ENCODE measurements around the gene TREML2. TPM values are rescaled to one million over a fixed set of nuclear protein-coding genes. Genes with fewer than 3 reads are reported as not detected.
"Not testable (repeated sequence)": the region's sequence is repeated elsewhere in the genome, so short reads cannot be mapped to it uniquely, and the experiment has no call there.

TREML2 gene, protein sequence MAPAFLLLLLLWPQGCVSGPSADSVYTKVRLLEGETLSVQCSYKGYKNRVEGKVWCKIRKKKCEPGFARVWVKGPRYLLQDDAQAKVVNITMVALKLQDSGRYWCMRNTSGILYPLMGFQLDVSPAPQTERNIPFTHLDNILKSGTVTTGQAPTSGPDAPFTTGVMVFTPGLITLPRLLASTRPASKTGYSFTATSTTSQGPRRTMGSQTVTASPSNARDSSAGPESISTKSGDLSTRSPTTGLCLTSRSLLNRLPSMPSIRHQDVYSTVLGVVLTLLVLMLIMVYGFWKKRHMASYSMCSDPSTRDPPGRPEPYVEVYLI
- total RNA-seq (1 to 10 TPM in 1 of 2 experiments, under 1 TPM in 1; 0.95 to 1.2 TPM), polyA plus RNA-seq (1.4 TPM)

GRCh38 chr6:41200901-41201763 lies at the start of gene TREML2:
Gene TREML2, minus strand, starts transcription at chr6:41201149. Its CDS starts 141 bp downstream, at chr6:41201008.
- Histone ChIP-seq H3K4me3 (ENCODE audit: low read length) (peak within 1 kb of the TSS; percentile 38), H3K4me1 (ENCODE audit: insufficient read depth, low read length) (peaks cover 49% of the 10 kb centered on the region), H3K36me3 (ENCODE audit: insufficient read depth, low read length) (no peaks in the 10 kb centered on the region), H3K27ac (ENCODE audit: low read depth, low read length) (peak within 1 kb of the TSS; percentile 71), H3K9me3 (ENCODE audit: low read length) (no peaks in the 10 kb centered on the region), H3K27me3 (ENCODE audit: insufficient read depth, low read length, poor library complexity, severe bottlenecking) (no peaks in the 10 kb centered on the region)
- ChIA-PET POLR2A (interaction anchor here (1.0 to 1.1 kb wide), 2 partner anchors 98 to 134 kb away, joined by 3 to 5 read pairs; no protein-coding TSS in a partner anchor), CTCF (interaction anchor here (0.9 to 1.4 kb wide), 3 partner anchors 11 to 78 kb away, joined by 3 to 5 read pairs (median 3); no protein-coding TSS in a partner anchor)
- H3K27ac Mint-ChIP-seq: peak within 1 kb of the TSS; percentile 92 to 99 (median 98)
- no peaks in the 10 kb centered on the region for H3K9me3 Mint-ChIP-seq
- H3K36me3 Mint-ChIP-seq: no peaks in the 10 kb centered on the region
- peak in 1 of 5 donors; percentile 7 for DNase-seq
- peaks cover 47 to 64% (median 55%) of the 10 kb centered on the region in 3 donors for H3K4me1 Mint-ChIP-seq
- no peaks in the 10 kb centered on the region for H3K27me3 Mint-ChIP-seq
- H3K4me3 Mint-ChIP-seq: peak within 1 kb of the TSS; percentile 51 to 90 (median 71)

GRCh38 chr6:41247882-41248705 lies 47.1 kb upstream of the TREML2 start:
- ChIA-PET POLR2A (no interaction called here), CTCF (no interaction called here)
- Mint-ChIP-seq H3K4me1 (peaks cover 15 to 30% (median 20%) of the 10 kb centered on the region in 3 donors), H3K27ac (peak overlapping the region in 6 of 8 donors; percentile 1 to 87 (median 47)), H3K9me3 (peaks cover 0 to 2% (median 0%) of the 10 kb centered on the region in 5 donors), H3K27me3 (peaks cover 10 to 16% of the 10 kb centered on the region in 2 donors), H3K4me3 (peak overlapping the region in 5 of 7 donors; percentile 5 to 67 (median 20)), H3K36me3 (peaks cover 0 to 3% (median 0%) of the 10 kb centered on the region in 3 donors)
- H3K4me3 ChIP-seq (ENCODE audit: low read length): no peak overlapping the region
- no peaks in the 10 kb centered on the region for H3K4me1 ChIP-seq (ENCODE audit: insufficient read depth, low read length)
- H3K27me3 ChIP-seq (ENCODE audit: insufficient read depth, low read length, poor library complexity, severe bottlenecking): no peaks in the 10 kb centered on the region
- no peaks in the 10 kb centered on the region for H3K9me3 ChIP-seq (ENCODE audit: low read length)
- DNase-seq: no peak
- no peaks in the 10 kb centered on the region for H3K36me3 ChIP-seq (ENCODE audit: insufficient read depth, low read length)
- H3K27ac ChIP-seq (ENCODE audit: low read depth, low read length): no peak overlapping the region

- Histone ChIP-seq H3K27me3 (ENCODE audit: insufficient read depth, low read length, poor library complexity, severe bottlenecking) (no peaks in the 10 kb centered on the region), H3K4me3 (ENCODE audit: low read length) (no peak overlapping the region), H3K9me3 (ENCODE audit: low read length) (no peaks in the 10 kb centered on the region), H3K27ac (ENCODE audit: low read depth, low read length) (no peak overlapping the region), H3K4me1 (ENCODE audit: insufficient read depth, low read length) (no peaks in the 10 kb centered on the region), H3K36me3 (ENCODE audit: insufficient read depth, low read length) (no peaks in the 10 kb centered on the region)
- H3K4me1 Mint-ChIP-seq: peaks cover 15 to 30% (median 20%) of the 10 kb centered on the region in 3 donors
- peaks cover 0 to 2% (median 0%) of the 10 kb centered on the region in 5 donors for H3K9me3 Mint-ChIP-seq
- peak overlapping the region in 2 of 7 donors; percentile 39 to 67 for H3K4me3 Mint-ChIP-seq
- peak overlapping the region in 4 of 8 donors; percentile 30 to 92 (median 58) for H3K27ac Mint-ChIP-seq
- ChIA-PET CTCF (no interaction called here), POLR2A (no interaction called here)
- DNase-seq: no peak
- H3K36me3 Mint-ChIP-seq: peaks cover 0 to 3% (median 0%) of the 10 kb centered on the region in 3 donors
- H3K27me3 Mint-ChIP-seq: peaks cover 11 to 14% of the 10 kb centered on the region in 2 donors
These were observed 46.4 kb upstream of the TREML2 start for GRCh38 chr6:41247288-41247865.

DNA sequence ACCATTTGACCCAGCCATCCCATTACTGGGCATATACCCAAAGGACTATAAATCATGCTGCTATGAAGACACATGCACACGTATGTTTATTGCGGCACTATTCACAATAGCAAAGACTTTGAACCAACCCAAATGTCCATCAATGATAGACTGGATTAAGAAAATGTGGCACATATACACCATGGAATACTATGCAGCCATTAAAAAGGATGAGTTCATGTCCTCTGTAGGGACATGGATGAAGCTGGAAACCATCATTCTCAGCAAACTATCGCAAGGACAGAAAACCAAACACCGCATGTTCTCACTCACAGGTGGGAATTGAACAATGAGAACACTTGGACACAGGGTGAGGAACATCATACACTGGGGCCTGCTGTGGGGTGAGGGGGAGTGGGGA lies 45.6 kb upstream of the TREML2 start:
- peaks cover 15 to 30% (median 20%) of the 10 kb centered on the region in 3 donors for H3K4me1 Mint-ChIP-seq
- H3K27me3 Mint-ChIP-seq: peaks cover 11 to 12% of the 10 kb centered on the region in 2 donors
- CTCF ChIA-PET; H3K27me3 ChIP-seq (ENCODE audit: insufficient read depth, low read length, poor library complexity, severe bottlenecking); H3K4me1 ChIP-seq (ENCODE audit: insufficient read depth, low read length); H3K9me3 ChIP-seq (ENCODE audit: low read length); H3K9me3 Mint-ChIP-seq; H3K36me3 ChIP-seq (ENCODE audit: insufficient read depth, low read length); H3K4me3 Mint-ChIP-seq; H3K4me3 ChIP-seq (ENCODE audit: low read length); H3K27ac ChIP-seq (ENCODE audit: low read depth, low read length); POLR2A ChIA-PET; DNase-seq; H3K36me3 Mint-ChIP-seq: not testable (repeated sequence)
- peak overlapping the region in 1 of 8 donors; percentile 64 for H3K27ac Mint-ChIP-seq

DNA sequence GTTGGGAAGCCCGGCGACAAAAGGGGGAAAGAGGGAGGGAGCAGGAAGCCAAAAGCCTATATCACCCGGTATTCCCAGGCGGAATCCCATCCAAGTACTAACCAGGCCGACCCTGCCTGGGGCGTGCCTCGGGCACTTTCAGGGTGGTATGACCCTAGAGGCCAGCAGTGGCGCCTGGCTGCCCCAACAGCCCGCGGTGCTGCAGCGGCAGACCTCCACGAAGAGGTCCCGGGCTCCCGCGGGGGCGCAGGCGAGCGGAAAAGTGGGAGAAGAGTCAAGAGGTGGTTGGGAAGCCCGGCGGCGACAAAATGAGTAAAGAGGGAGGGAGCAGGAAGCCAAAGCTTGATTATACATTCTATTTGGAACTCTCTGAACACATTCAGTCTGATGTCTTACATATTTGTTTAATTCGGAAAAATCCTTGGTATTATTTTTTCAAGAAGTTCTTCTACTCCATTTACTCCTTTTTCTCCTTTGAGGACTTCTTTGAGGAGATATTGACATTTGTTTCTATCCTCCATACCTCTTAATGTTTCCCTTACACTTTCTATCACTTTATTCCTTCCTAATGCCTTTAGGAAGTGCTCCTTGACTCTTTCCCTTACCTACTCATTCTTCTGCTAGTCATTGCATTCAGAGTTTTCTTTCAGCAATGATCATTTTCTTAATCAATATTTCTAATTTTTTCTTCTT lies 38.7 kb upstream of the TREML2 start:
- H3K4me1 ChIP-seq (ENCODE audit: insufficient read depth, low read length): no peaks in the 10 kb centered on the region
- H3K4me1 Mint-ChIP-seq: peaks cover 0 to 5% (median 0%) of the 10 kb centered on the region in 3 donors
- peaks cover 13 to 46% of the 10 kb centered on the region in 2 donors for H3K27me3 Mint-ChIP-seq
- DNase-seq: no peak
- H3K9me3 ChIP-seq (ENCODE audit: low read length): no peaks in the 10 kb centered on the region
- H3K4me3 Mint-ChIP-seq: no peak overlapping the region
- ChIA-PET POLR2A (no interaction called here), CTCF (no interaction called here)
- peaks cover 0 to 3% (median 0%) of the 10 kb centered on the region in 3 donors for H3K36me3 Mint-ChIP-seq
- H3K27ac Mint-ChIP-seq: no peak overlapping the region
- no peaks in the 10 kb centered on the region for H3K36me3 ChIP-seq (ENCODE audit: insufficient read depth, low read length)
- H3K27me3 ChIP-seq (ENCODE audit: insufficient read depth, low read length, poor library complexity, severe bottlenecking): peaks cover 7% of the 10 kb centered on the region
- no peak overlapping the region for H3K4me3 ChIP-seq (ENCODE audit: low read length)
- no peak overlapping the region for H3K27ac ChIP-seq (ENCODE audit: low read depth, low read length)
- H3K9me3 Mint-ChIP-seq: no peaks in the 10 kb centered on the region

DNA sequence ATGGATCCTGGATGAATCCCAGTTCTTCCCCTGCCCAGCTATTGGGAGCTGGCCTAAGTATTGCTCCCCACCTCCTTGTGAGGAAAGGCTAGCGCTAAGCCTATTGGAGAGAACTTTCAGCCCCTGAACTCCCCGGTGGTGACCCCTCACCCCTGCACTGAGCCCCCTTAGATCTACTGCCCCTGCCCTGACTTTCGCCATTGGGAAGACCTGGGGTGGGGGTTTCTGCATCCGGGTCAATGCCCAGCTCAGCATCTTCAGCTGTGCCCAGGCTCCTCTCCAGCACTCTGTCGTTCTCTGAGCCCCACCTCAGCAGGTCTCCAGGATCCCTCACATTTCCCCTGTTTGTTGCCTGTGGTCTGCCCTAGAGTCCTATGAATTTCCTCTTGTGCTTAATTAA lies 36.2 kb upstream of the TREML2 start:
- Mint-ChIP-seq H3K4me3 (no peak overlapping the region), H3K9me3 (no peaks in the 10 kb centered on the region), H3K27ac (no peak overlapping the region), H3K36me3 (no peaks in the 10 kb centered on the region), H3K4me1 (peaks cover 0 to 6% (median 5%) of the 10 kb centered on the region in 3 donors), H3K27me3 (peaks cover 9 to 46% of the 10 kb centered on the region in 2 donors)
- ChIA-PET CTCF (no interaction called here), POLR2A (no interaction called here)
- Histone ChIP-seq H3K4me3 (ENCODE audit: low read length) (no peak overlapping the region), H3K9me3 (ENCODE audit: low read length) (no peaks in the 10 kb centered on the region), H3K36me3 (ENCODE audit: insufficient read depth, low read length) (no peaks in the 10 kb centered on the region), H3K27me3 (ENCODE audit: insufficient read depth, low read length, poor library complexity, severe bottlenecking) (peaks cover 7% of the 10 kb centered on the region), H3K27ac (ENCODE audit: low read depth, low read length) (no peak overlapping the region), H3K4me1 (ENCODE audit: insufficient read depth, low read length) (no peaks in the 10 kb centered on the region)
- DNase-seq: no peak

DNA sequence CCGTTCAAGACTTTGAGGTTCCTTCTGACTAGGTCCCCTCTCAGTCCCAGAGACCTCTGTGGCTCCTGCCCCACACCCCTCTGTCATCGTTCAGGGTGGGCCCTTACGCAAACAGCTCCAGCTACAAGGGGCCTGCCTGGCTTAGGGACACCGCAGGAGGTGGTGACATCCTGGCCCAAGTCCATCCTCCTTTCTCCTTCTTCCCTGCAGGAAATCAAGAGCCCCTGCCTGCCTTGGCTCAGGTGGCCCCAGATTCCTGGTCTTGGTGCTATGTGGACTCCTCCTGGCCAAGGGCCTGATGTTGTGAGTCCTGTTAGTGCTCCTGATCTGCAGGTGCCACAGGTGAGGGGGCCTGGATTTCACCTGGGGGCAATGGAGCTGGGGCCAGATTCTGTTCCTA lies 35.3 kb upstream of the TREML2 start:
- no peak overlapping the region for H3K4me3 Mint-ChIP-seq
- POLR2A ChIA-PET: no interaction called here
- H3K27ac Mint-ChIP-seq: no peak overlapping the region
- Histone ChIP-seq H3K4me3 (ENCODE audit: low read length) (no peak overlapping the region), H3K27ac (ENCODE audit: low read depth, low read length) (no peak overlapping the region), H3K9me3 (ENCODE audit: low read length) (no peaks in the 10 kb centered on the region), H3K4me1 (ENCODE audit: insufficient read depth, low read length) (no peaks in the 10 kb centered on the region), H3K36me3 (ENCODE audit: insufficient read depth, low read length) (no peaks in the 10 kb centered on the region), H3K27me3 (ENCODE audit: insufficient read depth, low read length, poor library complexity, severe bottlenecking) (peaks cover 7% of the 10 kb centered on the region)
- peaks cover 0 to 11% (median 5%) of the 10 kb centered on the region in 3 donors for H3K4me1 Mint-ChIP-seq
- no peaks in the 10 kb centered on the region for H3K9me3 Mint-ChIP-seq
- DNase-seq: no peak
- peaks cover 9 to 43% of the 10 kb centered on the region in 2 donors for H3K27me3 Mint-ChIP-seq
- H3K36me3 Mint-ChIP-seq: peaks cover 0 to 2% (median 0%) of the 10 kb centered on the region in 3 donors
- CTCF ChIA-PET: no interaction called here
